SK-N-SH treated with all-trans-retinoic acid at 6 μM for 48 hours (cell line): Measurements from ENCODE around the gene MAP3K14.

Experiments
- ATAC-seq: fragments of 200-7000 bp; cut with Tn5 transposase; 3 replicates; pipeline ENCODE4 v1.9.1; 2020; ENCODE audit warnings: mild to moderate bottlenecking, moderate library complexity
- ARNTL ChIP-seq: fragments of 450-650 bp; formaldehyde crosslinking; IDR thresholded peaks from 2 replicates; pipeline ENCODE4 v1.5.0; 2020; ENCODE audit warnings: low read depth, mild to moderate bottlenecking, moderate library complexity, borderline replicate concordance
- CREB5 ChIP-seq: fragments of 250-450 bp; sonication (Bioruptor Pico); IDR thresholded peaks from 2 replicates; pipeline ENCODE4 v1.5.1; 2020; ENCODE audit warnings: low read depth, mild to moderate bottlenecking, moderate library complexity
- CSDC2 ChIP-seq: fragments of 250-450 bp; sonication (Bioruptor Pico); IDR thresholded peaks from 2 replicates; pipeline ENCODE4 v1.5.0; 2020; ENCODE audit warnings: mild to moderate bottlenecking, moderate library complexity
- CSRNP3 ChIP-seq: fragments of 250-450 bp; sonication (Bioruptor Pico); IDR thresholded peaks from 2 replicates; pipeline ENCODE4 v1.5.1; 2021; ENCODE audit warnings: mild to moderate bottlenecking, moderate library complexity
- ESRRG ChIP-seq: fragments of 250-450 bp; sonication (Bioruptor Pico); IDR thresholded peaks from 2 replicates; pipeline ENCODE4 v1.6.1; 2021; ENCODE audit warnings: mild to moderate bottlenecking
- GLIS3 ChIP-seq: fragments of 250-450 bp; sonication (Bioruptor Pico); IDR thresholded peaks from 2 replicates; pipeline ENCODE4 v1.5.0; 2020; ENCODE audit warnings: mild to moderate bottlenecking, moderate library complexity
- ISL1 ChIP-seq: fragments of 250-450 bp; sonication (Bioruptor Pico); IDR thresholded peaks from 2 replicates; pipeline ENCODE4 v2.1.2; 2022; ENCODE audit warnings: mild to moderate bottlenecking, moderate library complexity
- OSR1 ChIP-seq: fragments of 250-450 bp; sonication (Bioruptor Pico); IDR thresholded peaks from 2 replicates; pipeline ENCODE4 v1.8.0; 2022; ENCODE audit warnings: moderate library complexity, mild to moderate bottlenecking, inconsistent platforms
- PATZ1 ChIP-seq: fragments of 250-450 bp; sonication (Bioruptor Pico); IDR thresholded peaks from 2 replicates; pipeline ENCODE4 v1.8.0; 2020; ENCODE audit warnings: mild to moderate bottlenecking, moderate library complexity, borderline replicate concordance
- POU6F1 ChIP-seq: fragments of 250-450 bp; sonication (Bioruptor Pico); IDR thresholded peaks from 2 replicates; pipeline ENCODE4 v1.8.0; 2021; ENCODE audit warnings: low read depth, mild to moderate bottlenecking, moderate library complexity, borderline replicate concordance
- PPARA ChIP-seq: fragments of 250-450 bp; sonication (Bioruptor Pico); IDR thresholded peaks from 2 replicates; pipeline ENCODE4 v1.5.0; 2020; ENCODE audit warnings: mild to moderate bottlenecking, borderline replicate concordance
- SNAI2 ChIP-seq: fragments of 250-450 bp; sonication (Bioruptor Pico); IDR thresholded peaks from 2 replicates; pipeline ENCODE4 v1.5.0; 2020; ENCODE audit warnings: mild to moderate bottlenecking, moderate library complexity
- TCF4 ChIP-seq: fragments of 250-450 bp; sonication (Bioruptor Pico); IDR thresholded peaks from 2 replicates; pipeline ENCODE4 v1.8.0; 2021; ENCODE audit warnings: mild to moderate bottlenecking, moderate library complexity, borderline replicate concordance
- TSHZ2 ChIP-seq: fragments of 250-450 bp; sonication (Bioruptor Pico); IDR thresholded peaks from 2 replicates; pipeline ENCODE4 v1.5.0; 2020; ENCODE audit warnings: mild to moderate bottlenecking, moderate library complexity
- ZFP3 ChIP-seq: fragments of 250-450 bp; sonication (Bioruptor Pico); IDR thresholded peaks from 2 replicates; pipeline ENCODE4 v1.5.0; 2020; ENCODE audit warnings: mild to moderate bottlenecking, moderate library complexity
- ZFP30 ChIP-seq: fragments of 450-650 bp; formaldehyde crosslinking; IDR thresholded peaks from 2 replicates; pipeline ENCODE4 v1.5.0; 2022; ENCODE audit warnings: mild to moderate bottlenecking, moderate library complexity
- ZNF565 ChIP-seq: fragments of 450-650 bp; formaldehyde crosslinking; conservative IDR thresholded peaks from 2 replicates; pipeline ENCODE4 v1.5.0; 2020; ENCODE audit warnings: low read depth, mild to moderate bottlenecking, moderate library complexity
- ZNF70 ChIP-seq: fragments of 450-650 bp; formaldehyde crosslinking; IDR thresholded peaks from 2 replicates; pipeline ENCODE4 v1.5.0; 2020; ENCODE audit warnings: mild to moderate bottlenecking, moderate library complexity

MAP3K14 gene

GRCh38 chr17:45263477-45263860, 53.4 kb downstream of the MAP3K14 start:
- TF ChIP-seq ZNF565 (CRISPR knock-in tag) = no peak
- no peak for TF ChIP-seq ISL1 (CRISPR knock-in tag)
- no peak for TF ChIP-seq OSR1
- TF ChIP-seq ZNF70 = no peak
- no peak for TF ChIP-seq ESRRG
- no peak for TF ChIP-seq ZFP3 (CRISPR knock-in tag)
- no peak for ATAC-seq

- no peak; the same call in 2 of the 3 replicates for ATAC-seq
- TF ChIP-seq TSHZ2 (CRISPR knock-in tag) = no peak
- no peak for TF ChIP-seq PPARA (CRISPR knock-in tag)
- TF ChIP-seq SNAI2 = no peak
- TF ChIP-seq CSDC2 (CRISPR knock-in tag) = no peak
- TF ChIP-seq CREB5 (CRISPR knock-in tag) = no peak
- no peak for TF ChIP-seq ESRRG
- TF ChIP-seq ZNF565 (CRISPR knock-in tag) = no peak
- no peak for TF ChIP-seq ZFP3 (CRISPR knock-in tag)
- no peak for TF ChIP-seq POU6F1 (CRISPR knock-in tag)
- no peak for TF ChIP-seq ZFP30 (CRISPR knock-in tag)
- TF ChIP-seq TCF4 = no peak
- no peak for TF ChIP-seq GLIS3 (CRISPR knock-in tag)
- TF ChIP-seq ISL1 (CRISPR knock-in tag) = no peak
- no peak for TF ChIP-seq ARNTL (CRISPR knock-in tag)
- TF ChIP-seq CSRNP3 (CRISPR knock-in tag) = no peak
- no peak for TF ChIP-seq ZNF70
Measured at GRCh38 chr17:45262516-45263476, 54.0 kb downstream of the MAP3K14 start.

GRCh38 chr17:45261577-45262515, 55.0 kb downstream of the MAP3K14 start, which contains the start of gene SPATA32:
SPATA32 (minus strand) TSS chr17:45262094; CDS start chr17:45262016, 78 bp downstream.
- TF ChIP-seq PATZ1 (no peak), CSDC2 (CRISPR knock-in tag) (no peak), GLIS3 (CRISPR knock-in tag) (no peak)
- no peak for ATAC-seq
